ENCODE data around the gene CEP120.
"Not testable (repeated sequence)": the region's sequence is repeated elsewhere in the genome, so short reads cannot be mapped to it uniquely, and the experiment has no call there.

Gene CEP120

GRCh38 chr5:123423278-123424149, at the start of gene CEP120:
Gene CEP120 (minus strand): TSS chr5:123423403. CDS start chr5:123422998, 405 bp downstream.
- ChIA-PET POLR2A (interaction anchor here (0.6 to 2.9 kb wide), 25 partner anchors 9 to 287 kb away, joined by 3 to 41 read pairs (median 4); partner anchors contain the start of gene CSNK1G3), CTCF (interaction anchor here (0.5 to 2.2 kb wide), 14 partner anchors 9 to 430 kb away, joined by 3 to 10 read pairs (median 4); no protein-coding TSS in a partner anchor)
- TF ChIP-seq SP1 (IDR thresholded peaks at IDR 0.05) = no peak
- peak; percentile 71; the same call in 1 of the 2 replicates for TF ChIP-seq ARNT (IDR thresholded peaks at IDR 0.05)
- TF ChIP-seq FOXM1 (IDR thresholded peaks at IDR 0.05; ENCODE audit: borderline replicate concordance) = no peak
- peak; percentile 63; the same call in 1 of the 2 replicates for TF ChIP-seq ELF4 (IDR thresholded peaks at IDR 0.05)
- no peak for TF ChIP-seq SUZ12 (IDR thresholded peaks at IDR 0.05)
- TF ChIP-seq PKNOX1 (IDR thresholded peaks at IDR 0.05) = peak; percentile 57; the same call in 1 of the 2 replicates
- TF ChIP-seq L3MBTL2 (conservative IDR thresholded peaks at IDR 0.05) = peak; percentile 57
- no peak for TF ChIP-seq ZNF384 (IDR thresholded peaks at IDR 0.05)
- peak; percentile 95 for DNase-seq (ENCODE audit: extremely low spot score)

GRCh38 chr5:123472150-123472924, 49.1 kb upstream of the CEP120 start:
- TF ChIP-seq FOXK2 (IDR thresholded peaks at IDR 0.05) (no peak), L3MBTL2 (conservative IDR thresholded peaks at IDR 0.05) (no peak), SUZ12 (IDR thresholded peaks at IDR 0.05) (no peak), LEF1 (IDR thresholded peaks at IDR 0.05; ENCODE audit: borderline replicate concordance) (no peak), HDGF (IDR thresholded peaks at IDR 0.05; ENCODE audit: borderline replicate concordance) (no peak), CTBP1 (IDR thresholded peaks at IDR 0.05; ENCODE audit: borderline replicate concordance) (no peak), SP1 (IDR thresholded peaks at IDR 0.05) (no peak), TARDBP (IDR thresholded peaks at IDR 0.05) (no peak), ZNF384 (IDR thresholded peaks at IDR 0.05) (no peak), NFRKB (IDR thresholded peaks at IDR 0.05) (no peak), FOXM1 (IDR thresholded peaks at IDR 0.05; ENCODE audit: borderline replicate concordance) (no peak), ARNT (IDR thresholded peaks at IDR 0.05) (no peak), FOXA1 (IDR thresholded peaks at IDR 0.05) (no peak), ELF4 (IDR thresholded peaks at IDR 0.05) (no peak), PKNOX1 (IDR thresholded peaks at IDR 0.05) (no peak)
- no peak for DNase-seq (ENCODE audit: extremely low spot score)
- ChIA-PET CTCF (interaction anchor here (0.7 kb wide), 1 partner anchor 139 kb away, joined by 3 read pairs; no protein-coding TSS in a partner anchor), POLR2A (interaction anchor here (0.9 to 1.0 kb wide), 2 partner anchors 40 to 50 kb away, joined by 3 read pairs; partner anchors contain the start of gene CSNK1G3)

GRCh38 chr5:123471385-123471784, 48.2 kb upstream of the CEP120 start:
- DNase-seq (ENCODE audit: extremely low spot score) = no peak
- CTCF ChIA-PET = no interaction called here
- POLR2A ChIA-PET = no interaction called here
- TF ChIP-seq HDGF (IDR thresholded peaks at IDR 0.05; ENCODE audit: borderline replicate concordance) (no peak), PKNOX1 (IDR thresholded peaks at IDR 0.05) (no peak), NFRKB (IDR thresholded peaks at IDR 0.05) (no peak), CTBP1 (IDR thresholded peaks at IDR 0.05; ENCODE audit: borderline replicate concordance) (no peak), FOXK2 (IDR thresholded peaks at IDR 0.05) (no peak)

- DNase-seq (ENCODE audit: extremely low spot score); CTCF ChIA-PET; POLR2A ChIA-PET: not testable (repeated sequence)
These were observed 43.6 kb upstream of the CEP120 start for GRCh38 chr5:123466839-123467238.

GRCh38 chr5:123460296-123460729, 37.1 kb upstream of the CEP120 start:
- ChIA-PET POLR2A (no interaction called here), CTCF (no interaction called here)
- DNase-seq (ENCODE audit: extremely low spot score) = peak; percentile 16
- no peak for TF ChIP-seq FOXM1 (IDR thresholded peaks at IDR 0.05; ENCODE audit: borderline replicate concordance)

- CTCF ChIA-PET; POLR2A ChIA-PET; DNase-seq (ENCODE audit: extremely low spot score): not testable (repeated sequence)
These were observed 35.8 kb upstream of the CEP120 start for GRCh38 chr5:123458994-123459393.

GRCh38 chr5:123456242-123456641, 33.0 kb upstream of the CEP120 start:
- TF ChIP-seq SUZ12 (IDR thresholded peaks at IDR 0.05) = no peak
- no peak for TF ChIP-seq CTBP1 (IDR thresholded peaks at IDR 0.05; ENCODE audit: borderline replicate concordance)
- TF ChIP-seq HDGF (IDR thresholded peaks at IDR 0.05; ENCODE audit: borderline replicate concordance) = no peak
- TF ChIP-seq FOXA1 (IDR thresholded peaks at IDR 0.05) = no peak
- no peak for TF ChIP-seq ELF4 (IDR thresholded peaks at IDR 0.05)
- no peak for TF ChIP-seq L3MBTL2 (conservative IDR thresholded peaks at IDR 0.05)
- no peak for TF ChIP-seq PKNOX1 (IDR thresholded peaks at IDR 0.05)
- TF ChIP-seq FOXK2 (IDR thresholded peaks at IDR 0.05) = no peak
- TF ChIP-seq BHLHE40 (IDR thresholded peaks at IDR 0.05; ENCODE audit: borderline replicate concordance) = no peak
- no peak for TF ChIP-seq SP1 (IDR thresholded peaks at IDR 0.05)
- TF ChIP-seq FOXM1 (IDR thresholded peaks at IDR 0.05; ENCODE audit: borderline replicate concordance) = no peak
- no peak for TF ChIP-seq LEF1 (IDR thresholded peaks at IDR 0.05; ENCODE audit: borderline replicate concordance)
- no peak for DNase-seq (ENCODE audit: extremely low spot score)
- ChIA-PET POLR2A (interaction anchor here (0.6 kb wide), 1 partner anchor 1198 kb away, joined by 3 read pairs; no protein-coding TSS in a partner anchor), CTCF (no interaction called here)

Measured in HEK293T (cell line).